NCI-H1092 treated with DMSO at 0.1 percent for 48 hours (cell line): ENCODE data around the gene SPEF2.

Source experiments
- DNase-seq: peaks from one replicate; lab custom pipeline; 2025; lab: John Stamatoyannopoulos, UW

Gene SPEF2

DNA sequence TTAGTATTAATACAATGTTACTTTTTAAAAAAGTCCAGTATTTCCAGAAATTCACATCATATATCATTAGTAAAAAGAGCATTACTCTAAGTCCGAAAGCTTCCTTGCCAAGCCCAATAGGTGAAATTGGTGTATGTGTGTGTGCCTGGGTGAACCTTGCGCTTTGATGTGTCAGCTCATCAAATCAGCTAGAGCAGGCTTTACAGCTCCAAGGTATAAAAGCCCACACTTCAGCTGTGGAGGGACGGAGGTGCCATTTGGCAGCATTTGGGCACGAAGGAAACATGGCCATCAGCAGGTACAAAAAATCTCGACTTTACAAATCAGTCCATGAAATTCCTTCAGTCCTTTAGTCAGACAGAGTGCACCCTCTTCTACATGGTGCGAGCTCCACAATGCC is 162.6 kb downstream of the SPEF2 start:
- no peak for DNase-seq

DNA sequence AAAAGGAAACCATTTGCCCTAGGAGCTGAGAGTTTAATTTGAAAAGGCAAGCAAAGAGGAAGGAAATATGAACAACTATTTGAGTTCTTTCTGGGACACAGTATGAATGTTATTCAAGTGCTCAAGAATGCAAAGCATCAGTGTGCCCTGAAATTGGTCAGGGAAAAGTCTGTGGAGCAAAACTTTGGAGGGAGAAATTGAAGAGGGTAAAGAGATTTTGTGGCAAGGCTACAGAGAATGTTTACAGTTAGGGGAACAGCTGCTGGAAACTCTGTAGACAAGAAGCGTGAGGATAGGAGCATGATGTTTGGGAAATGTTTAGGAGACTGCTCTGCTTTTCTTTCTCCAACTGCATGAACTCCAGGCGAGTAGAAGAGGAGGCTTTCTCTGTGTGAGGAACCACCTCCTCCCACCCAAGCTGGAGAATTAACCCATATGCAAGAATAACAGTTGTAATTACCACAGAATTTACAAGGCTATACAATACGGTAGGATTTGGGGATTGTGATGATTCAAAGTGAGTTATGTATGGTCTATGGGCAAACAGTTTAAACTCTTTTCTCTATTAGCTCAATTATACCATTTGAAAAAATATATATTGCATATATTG is 163.6 kb downstream of the SPEF2 start:
- DNase-seq = no peak

GRCh38 chr5:35783551-35783950 is 165.9 kb downstream of the SPEF2 start:
- DNase-seq = no peak

DNA sequence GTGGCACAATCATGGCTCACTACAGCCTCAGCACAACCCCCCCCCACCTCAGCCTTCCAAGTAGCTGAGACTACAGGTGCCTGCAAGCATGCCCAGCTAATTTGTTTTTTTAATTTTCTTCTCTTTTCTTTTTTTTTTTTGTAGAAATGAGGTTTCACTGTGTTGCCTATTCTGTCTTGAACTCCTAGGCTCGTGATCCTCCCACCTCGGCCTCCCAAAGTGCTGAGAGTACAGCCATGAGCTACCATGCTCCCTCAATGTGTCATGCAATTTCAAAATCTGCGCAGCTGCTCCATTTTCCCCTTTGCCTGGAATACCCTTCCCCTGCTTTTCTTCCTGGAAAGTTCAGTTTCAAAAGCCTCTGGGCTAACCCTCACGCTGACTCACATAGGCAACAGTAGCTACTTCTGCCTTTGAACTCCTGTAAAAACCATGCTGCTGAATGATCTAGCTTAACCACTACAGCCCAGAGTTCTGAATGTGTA is 168.0 kb downstream of the SPEF2 start:
- no peak for DNase-seq

GRCh38 chr5:35788724-35789123 is 171.1 kb downstream of the SPEF2 start:
- no peak for DNase-seq

GRCh38 chr5:35789732-35790456 is 172.2 kb downstream of the SPEF2 start:
- no peak for DNase-seq

DNA sequence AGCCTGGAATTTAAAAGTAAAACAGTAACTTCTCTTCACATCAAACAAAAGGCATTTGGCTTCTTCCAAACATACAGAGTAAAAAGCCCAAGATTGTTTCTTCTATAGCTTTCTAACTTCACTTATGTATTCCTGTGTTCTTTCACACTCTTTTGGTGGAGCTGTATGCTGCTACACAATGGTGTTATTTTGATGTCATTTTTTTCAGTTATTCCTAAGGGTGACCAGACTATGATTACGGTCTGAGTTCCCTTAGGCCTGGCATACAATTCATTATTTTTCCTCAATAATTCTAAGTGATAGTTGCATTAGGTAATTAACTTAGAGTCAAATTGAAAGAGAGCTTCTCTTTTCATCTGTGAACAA is 172.8 kb downstream of the SPEF2 start:
- DNase-seq = no peak

GRCh38 chr5:35794328-35794619 is 176.6 kb downstream of the SPEF2 start:
- no peak for DNase-seq

- DNase-seq = no peak
Measured at GRCh38 chr5:35794684-35795375, 177.2 kb downstream of the SPEF2 start.

- no peak for DNase-seq
Measured at GRCh38 chr5:35799181-35799580, 181.5 kb downstream of the SPEF2 start.

- no peak for DNase-seq
Measured at GRCh38 chr5:35799753-35800152, 182.1 kb downstream of the SPEF2 start.

DNA sequence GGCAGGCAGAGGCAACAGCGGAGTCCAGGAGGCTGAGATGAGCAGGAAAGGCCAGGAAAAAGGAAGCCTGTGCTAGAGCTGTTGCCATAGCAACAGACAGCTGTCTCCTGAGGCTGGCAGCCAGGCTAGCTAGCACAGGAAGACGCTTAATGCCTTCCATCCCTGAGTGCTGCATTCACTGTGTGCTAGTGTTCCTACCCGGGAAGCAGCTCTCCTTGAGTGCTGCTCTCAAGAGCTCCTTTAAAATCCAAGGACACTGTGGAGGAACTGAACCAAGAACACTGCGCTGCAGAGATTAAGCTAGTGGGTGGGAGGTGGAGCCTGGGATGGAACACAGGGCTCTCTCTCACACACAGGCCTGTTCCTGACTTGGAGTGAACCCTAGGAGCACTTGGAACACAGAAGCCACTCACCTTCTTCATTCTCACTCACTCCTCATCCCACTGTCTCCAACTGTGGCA is 185.6 kb downstream of the SPEF2 start:
- peak; percentile 80 for DNase-seq

DNA sequence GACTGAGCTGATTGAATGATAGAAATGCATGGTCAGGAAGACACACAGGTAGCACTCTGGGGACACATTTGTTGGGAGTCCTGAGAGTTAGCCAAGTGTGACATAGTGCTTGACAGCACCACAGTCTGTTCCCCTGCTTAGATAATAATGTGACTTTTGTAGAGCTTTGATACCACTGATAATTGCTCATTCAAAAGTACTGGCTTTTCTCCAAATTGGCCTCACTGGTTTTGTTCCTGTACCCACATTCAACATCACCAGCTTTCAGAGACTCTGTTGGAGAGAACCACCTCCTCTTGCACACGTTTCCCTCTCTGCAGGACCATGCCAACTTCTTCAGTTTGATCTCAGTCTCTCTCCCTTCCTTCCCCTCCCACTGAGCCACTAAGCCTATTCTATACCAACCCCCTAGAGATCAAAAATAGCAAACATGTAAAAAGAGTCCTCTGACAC is 186.6 kb downstream of the SPEF2 start:
- DNase-seq = peak; percentile 59

DNA sequence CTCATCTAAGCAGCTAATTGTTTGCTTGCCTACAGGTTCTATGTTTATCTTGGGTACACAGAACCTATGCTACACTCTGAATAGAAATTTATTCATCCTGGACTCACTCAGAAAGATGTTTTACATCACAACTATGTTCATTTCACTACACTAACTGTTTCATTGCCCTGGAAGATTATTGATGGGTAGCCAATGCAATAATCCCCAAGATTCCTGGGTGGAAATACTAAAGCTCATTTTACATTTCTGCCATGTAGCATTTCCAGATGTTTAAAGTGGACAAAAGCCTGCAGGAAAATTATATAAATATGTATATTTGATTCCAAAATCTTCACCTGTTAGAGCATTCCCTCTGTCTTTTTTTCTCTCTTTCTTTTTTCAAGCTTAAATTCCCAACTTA is 187.2 kb downstream of the SPEF2 start:
- DNase-seq = no peak

GRCh38 chr5:35810601-35811000 is 192.9 kb downstream of the SPEF2 start:
- DNase-seq = no peak

GRCh38 chr5:35811108-35811741 is 193.6 kb downstream of the SPEF2 start:
- DNase-seq = no peak

- DNase-seq = no peak
Measured at GRCh38 chr5:35813521-35813920, 195.9 kb downstream of the SPEF2 start.

DNA sequence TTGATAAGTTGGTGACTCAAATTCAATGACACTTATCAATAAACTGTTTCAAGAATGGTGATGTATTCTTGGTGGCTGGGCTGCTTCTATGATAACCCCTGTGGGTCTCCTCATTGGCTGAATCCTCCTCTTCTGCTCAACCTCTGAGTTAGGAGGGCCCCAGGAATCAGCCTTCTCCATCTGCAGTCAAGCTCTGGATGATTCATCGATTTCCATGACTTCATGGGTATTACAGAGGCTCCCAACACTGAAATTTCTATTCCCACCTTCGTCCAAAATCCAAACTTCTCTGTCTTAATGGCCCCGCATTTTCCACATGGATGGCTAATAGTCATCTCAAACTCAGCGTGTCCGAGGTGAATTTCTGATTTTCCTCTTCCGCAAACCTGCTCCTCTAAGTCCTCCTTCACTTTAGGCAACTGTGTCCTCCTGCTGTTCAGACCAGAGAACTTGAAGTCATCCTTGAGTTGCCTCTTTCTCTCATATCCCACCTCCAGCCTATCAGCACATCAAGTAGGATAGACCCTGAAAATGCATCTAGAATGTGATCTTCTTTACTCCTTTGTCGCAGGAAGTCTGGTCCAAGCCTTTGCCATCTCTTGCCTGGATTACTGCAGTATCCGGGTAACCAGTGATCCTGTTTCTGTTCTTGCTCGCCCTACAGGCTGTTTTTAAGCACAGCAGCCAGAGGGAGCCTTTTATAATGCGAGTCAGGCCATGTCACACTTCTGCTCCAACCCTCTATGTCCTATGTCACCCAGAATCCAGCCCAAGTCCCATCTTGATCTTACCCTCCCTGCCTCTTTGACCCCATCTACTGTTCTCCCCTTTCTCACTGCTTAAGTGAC is 197.7 kb downstream of the SPEF2 start:
- peak; percentile 12 for DNase-seq

- DNase-seq = no peak
Measured at GRCh38 chr5:35816881-35817521, 199.3 kb downstream of the SPEF2 start.

DNA sequence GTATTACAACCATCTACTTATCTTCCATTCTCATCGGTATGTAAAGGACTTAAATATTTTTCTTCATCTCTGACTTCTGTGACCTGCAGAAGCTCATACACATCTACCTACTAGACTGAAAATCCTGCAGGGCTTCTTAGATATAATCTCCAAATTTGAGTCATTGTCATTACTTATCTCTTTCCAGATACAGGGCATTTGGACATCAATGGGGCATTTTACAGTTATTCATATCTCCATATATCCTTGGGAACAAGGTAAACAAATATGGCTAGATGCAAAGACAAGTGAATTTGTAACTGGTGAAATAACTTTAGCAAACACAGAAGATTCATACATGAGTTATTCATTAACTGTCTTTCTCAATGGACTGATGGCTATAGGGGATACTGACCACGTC is 201.4 kb downstream of the SPEF2 start:
- no peak for DNase-seq

GRCh38 chr5:35819668-35820067 is 202.0 kb downstream of the SPEF2 start:
- DNase-seq = no peak
